ENCODE results near the gene CD83. TPM values are rescaled to one million over a fixed set of nuclear protein-coding genes. Genes with fewer than 3 reads are reported as not detected.

Gene CD83
- total RNA-seq, 1 donor from 2014 or later, result 13.8 TPM

GRCh38 chr6:14121936-14122344, 4.4 kb downstream of the CD83 start:
- intact Hi-C loops (cut with micrococcal nuclease), result no loop called here

GRCh38 chr6:14123386-14124111, 6.0 kb downstream of the CD83 start:
- intact Hi-C loops (cut with micrococcal nuclease), result no loop called here

- intact Hi-C loops (cut with micrococcal nuclease), result no loop called here
Measured at GRCh38 chr6:14125346-14125745, 7.8 kb downstream of the CD83 start.

- intact Hi-C loops (cut with micrococcal nuclease), result loop anchor here (1.0 kb wide), 1 partner anchor 8 kb away; no protein-coding TSS in a partner anchor
Measured at GRCh38 chr6:14126191-14126590, 8.6 kb downstream of the CD83 start.

GRCh38 chr6:14127611-14128010, 10.0 kb downstream of the CD83 start:
- intact Hi-C loops (cut with micrococcal nuclease), result no loop called here

GRCh38 chr6:14128012-14128411, 10.4 kb downstream of the CD83 start:
- intact Hi-C loops (cut with micrococcal nuclease), result no loop called here

GRCh38 chr6:14128746-14129145, 11.2 kb downstream of the CD83 start:
- intact Hi-C loops (cut with micrococcal nuclease), result no loop called here

GRCh38 chr6:14129575-14129974, 12.0 kb downstream of the CD83 start:
- intact Hi-C loops (cut with micrococcal nuclease), result no loop called here

GRCh38 chr6:14130435-14131075, 13.0 kb downstream of the CD83 start:
- intact Hi-C loops (cut with micrococcal nuclease), result no loop called here

GRCh38 chr6:14131579-14131978, 14.0 kb downstream of the CD83 start:
- intact Hi-C loops (cut with micrococcal nuclease), result no loop called here

GRCh38 chr6:14132244-14132920, 14.8 kb downstream of the CD83 start:
- intact Hi-C loops (cut with micrococcal nuclease), result no loop called here

GRCh38 chr6:14132921-14133275, 15.3 kb downstream of the CD83 start:
- intact Hi-C loops (cut with micrococcal nuclease), result no loop called here

- intact Hi-C loops (cut with micrococcal nuclease), result no loop called here
Measured at GRCh38 chr6:14134211-14134910, 16.8 kb downstream of the CD83 start.

- intact Hi-C loops (cut with micrococcal nuclease), result no loop called here
Measured at GRCh38 chr6:14135893-14136539, 18.4 kb downstream of the CD83 start.

GRCh38 chr6:14138701-14139215, 21.2 kb downstream of the CD83 start:
- intact Hi-C loops (cut with micrococcal nuclease), result no loop called here

- intact Hi-C loops (cut with micrococcal nuclease), result loop anchor here (2.0 to 10.0 kb wide), 2 partner anchors 97 to 347 kb away; no protein-coding TSS in a partner anchor
Measured at GRCh38 chr6:14141351-14142062, 23.9 kb downstream of the CD83 start.

- intact Hi-C loops (cut with micrococcal nuclease), result loop anchor here (2.0 to 10.0 kb wide), 2 partner anchors 97 to 347 kb away; no protein-coding TSS in a partner anchor
Measured at GRCh38 chr6:14142063-14142450, 24.5 kb downstream of the CD83 start.

GRCh38 chr6:14142511-14143223, 25.1 kb downstream of the CD83 start:
- intact Hi-C loops (cut with micrococcal nuclease), result loop anchor here (2.0 to 10.0 kb wide), 2 partner anchors 98 to 348 kb away; no protein-coding TSS in a partner anchor

- intact Hi-C loops (cut with micrococcal nuclease), result loop anchor here (2.0 to 10.0 kb wide), 2 partner anchors 99 to 349 kb away; no protein-coding TSS in a partner anchor
Measured at GRCh38 chr6:14143305-14143704, 25.7 kb downstream of the CD83 start.

All from T-helper 2 cell treated with Interferon-gamma antibody and Interleukin-4, amounts not matched to agents 100 ng/mL and 5 ng/mL, for 36 hours (primary cell).